Endodermal cell (in vitro differentiated cells): Measurements from ENCODE around the gene ATP2B3. TPM values are rescaled to one million over a fixed set of nuclear protein-coding genes. Genes with fewer than 3 reads are reported as not detected.

Source experiments
- DNase-seq: peaks from one replicate; pipeline ENCODE4 v3.0.0-alpha.2; 2017
- H3K27ac ChIP-seq: 2 replicates; pipeline ENCODE4 v1.5.1; 2013; ENCODE audit warnings: mild to moderate bottlenecking, low read depth, low read length, moderate library complexity
- H3K27me3 ChIP-seq: 2 replicates; pipeline ENCODE4 v1.6.1; 2013; ENCODE audit warnings: mild to moderate bottlenecking, low read length, moderate library complexity; ENCODE audit not compliant: insufficient read depth, control insufficient read depth, poor library complexity, severe bottlenecking
- H3K36me3 ChIP-seq: 2 replicates; pipeline ENCODE4 v1.7.0; 2013; ENCODE audit warnings: mild to moderate bottlenecking, low read length, moderate library complexity; ENCODE audit not compliant: control insufficient read depth, insufficient read depth
- H3K4me1 ChIP-seq: one replicate; pipeline ENCODE4 v1.7.0; 2013; ENCODE audit warnings: low read length; ENCODE audit not compliant: control insufficient read depth, insufficient read depth
- H3K4me3 ChIP-seq: 2 replicates; pipeline ENCODE4 v1.5.1; 2013; ENCODE audit warnings: mild to moderate bottlenecking, low read length, moderate library complexity
- H3K9ac ChIP-seq: 2 replicates; pipeline ENCODE4 v1.6.1; 2013; ENCODE audit warnings: mild to moderate bottlenecking, low read length, moderate library complexity; ENCODE audit not compliant: poor library complexity, severe bottlenecking; ENCODE audit errors: extremely low read depth
- H3K9me3 ChIP-seq: 2 replicates; pipeline ENCODE4 v1.6.1; 2013; ENCODE audit warnings: mild to moderate bottlenecking, low read length, moderate library complexity; ENCODE audit not compliant: control insufficient read depth
- H3K27ac Mint-ChIP-seq: 2 replicates; pipeline ENCODE4 v1.8.0; 2020; ENCODE audit warnings: mixed read lengths
- H3K27me3 Mint-ChIP-seq: 2 replicates; pipeline ENCODE4 v1.8.0; 2021; ENCODE audit warnings: mild to moderate bottlenecking, mixed read lengths; ENCODE audit not compliant: insufficient read depth
- H3K36me3 Mint-ChIP-seq: 2 replicates; pipeline ENCODE4 v1.8.0; 2020; ENCODE audit warnings: low read depth, mixed read lengths
- H3K4me1 Mint-ChIP-seq: 2 replicates; pipeline ENCODE4 v1.8.0; 2020; ENCODE audit warnings: mixed read lengths
- H3K4me3 Mint-ChIP-seq: 2 replicates; pipeline ENCODE4 v1.8.0; 2020; ENCODE audit warnings: mild to moderate bottlenecking, moderate library complexity, mixed read lengths
- H3K9me3 Mint-ChIP-seq: 2 replicates; pipeline ENCODE4 v1.8.0; 2020; ENCODE audit warnings: mild to moderate bottlenecking, mixed read lengths
- WGBS, 2 experiments: methylation state at CpG; one replicate each; pipeline versions ENCODE4 v1.1.5 to v1.1.7; 2013; ENCODE audit warnings: missing lambda C conversion rate in 2 of 2, mixed read lengths in 1 of 2; ENCODE audit not compliant: insufficient coverage in 1 of 2, insufficient read length in 1 of 2; 5-methylcytosine and 5-hydroxymethylcytosine counted together
- total RNA-seq, 2 donors: library from RNA; stranded (reverse); fragmentation: NEBNext Ultra II Directional in 1 of 2; extraction: Animal tissue kit (Norgen Biotek cat#: 25700) in 1 of 2; gene quantifications; 2 replicates in 1 of 2; 3 replicates in 1 of 2; pipeline ENCODE4 v1.2.1, GENCODE V29; 2021
- TF ChIP-seq, protein P1 (sequence below): fragments of 200-600 bp; sonication (generic); conservative IDR thresholded peaks from 2 replicates; pipeline ENCODE4 v1.5.0; 2021; ENCODE audit warnings: antibody characterized with exemption, mild to moderate bottlenecking

ATP2B3 gene
- total RNA-seq, 2 donors from 2014 or later: not detected

DNA sequence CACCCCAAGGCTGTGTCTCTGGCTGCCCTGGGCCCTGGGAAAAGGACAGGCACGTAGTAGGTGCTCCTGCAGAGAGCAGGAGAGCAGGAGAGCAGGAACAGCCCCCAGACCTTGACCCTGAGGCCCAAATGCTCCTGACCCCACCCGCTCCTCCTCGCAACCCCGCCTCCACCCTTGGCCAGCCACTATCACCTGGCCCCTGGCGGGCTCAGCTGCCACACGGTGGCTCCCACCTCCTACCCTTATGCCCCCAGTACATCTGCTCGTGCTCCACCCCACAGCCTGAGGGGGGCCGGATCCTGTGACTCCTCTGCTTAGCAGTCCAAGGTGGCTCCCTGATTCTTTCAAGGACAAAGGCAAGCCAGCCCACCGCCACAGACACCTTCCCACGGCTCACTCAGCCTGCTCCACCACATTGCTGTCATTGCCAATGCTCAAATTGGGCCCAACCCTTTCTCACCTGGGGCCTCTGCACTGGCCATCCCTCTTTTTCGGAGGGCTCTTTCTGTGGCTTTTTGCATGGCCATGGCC lies 41.6 kb upstream of the ATP2B3 start:
- Mint-ChIP-seq H3K27ac (no peak overlapping the region), H3K9me3 (peaks cover 44% of the 10 kb centered on the region), H3K27me3 (peaks cover 19% of the 10 kb centered on the region), H3K36me3 (no peaks in the 10 kb centered on the region), H3K4me3 (no peak overlapping the region), H3K4me1 (peaks cover 2% of the 10 kb centered on the region)
- Histone ChIP-seq H3K9ac (no peak overlapping the region), H3K4me3 (no peak overlapping the region), H3K27ac (no peak overlapping the region), H3K27me3 (peaks cover 9% of the 10 kb centered on the region), H3K9me3 (no peaks in the 10 kb centered on the region), H3K4me1 (no peaks in the 10 kb centered on the region), H3K36me3 (no peaks in the 10 kb centered on the region)
- TF ChIP-seq, protein P1, sequence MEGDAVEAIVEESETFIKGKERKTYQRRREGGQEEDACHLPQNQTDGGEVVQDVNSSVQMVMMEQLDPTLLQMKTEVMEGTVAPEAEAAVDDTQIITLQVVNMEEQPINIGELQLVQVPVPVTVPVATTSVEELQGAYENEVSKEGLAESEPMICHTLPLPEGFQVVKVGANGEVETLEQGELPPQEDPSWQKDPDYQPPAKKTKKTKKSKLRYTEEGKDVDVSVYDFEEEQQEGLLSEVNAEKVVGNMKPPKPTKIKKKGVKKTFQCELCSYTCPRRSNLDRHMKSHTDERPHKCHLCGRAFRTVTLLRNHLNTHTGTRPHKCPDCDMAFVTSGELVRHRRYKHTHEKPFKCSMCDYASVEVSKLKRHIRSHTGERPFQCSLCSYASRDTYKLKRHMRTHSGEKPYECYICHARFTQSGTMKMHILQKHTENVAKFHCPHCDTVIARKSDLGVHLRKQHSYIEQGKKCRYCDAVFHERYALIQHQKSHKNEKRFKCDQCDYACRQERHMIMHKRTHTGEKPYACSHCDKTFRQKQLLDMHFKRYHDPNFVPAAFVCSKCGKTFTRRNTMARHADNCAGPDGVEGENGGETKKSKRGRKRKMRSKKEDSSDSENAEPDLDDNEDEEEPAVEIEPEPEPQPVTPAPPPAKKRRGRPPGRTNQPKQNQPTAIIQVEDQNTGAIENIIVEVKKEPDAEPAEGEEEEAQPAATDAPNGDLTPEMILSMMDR: no peak
- DNase-seq: no peak
- 89% methylated on average over 11 of the region's 11 CpGs; no CpG with 5 or more reads in 1 of the 2 experiments for WGBS, 2 experiments

DNA sequence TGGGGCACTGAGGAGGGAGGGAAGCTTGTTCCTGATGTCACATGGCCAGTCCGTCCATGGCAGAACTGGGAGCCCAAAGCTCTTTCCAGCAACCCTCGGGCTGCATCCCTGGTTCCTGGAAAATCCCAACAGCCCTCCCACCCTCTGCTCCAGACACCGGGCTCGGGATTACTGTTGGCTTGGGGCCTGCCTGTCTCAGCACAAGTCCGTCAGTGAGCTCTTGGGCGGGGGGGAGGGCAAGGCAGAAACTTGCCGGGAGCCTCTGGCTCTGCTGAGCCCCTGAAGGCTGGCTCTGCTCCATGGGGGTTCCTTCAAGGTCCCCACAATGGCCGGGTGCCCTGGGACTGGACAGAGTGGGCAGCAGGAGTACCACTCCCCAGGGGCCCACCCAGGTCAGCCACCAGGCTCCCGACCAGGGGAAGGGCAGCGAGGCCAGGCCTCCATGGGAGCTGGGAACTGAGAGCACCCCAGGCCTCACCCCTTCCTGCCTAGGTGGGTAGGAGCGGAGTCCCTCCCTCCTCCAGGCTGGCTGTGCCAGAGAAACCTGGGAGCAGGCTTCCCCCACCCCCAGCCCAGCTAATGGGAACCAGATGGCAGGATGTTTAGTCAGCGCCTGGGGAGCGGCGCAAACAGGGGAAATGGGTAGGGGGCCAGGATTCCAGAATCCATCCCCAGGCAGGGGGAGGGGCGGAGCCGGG lies 40.6 kb upstream of the ATP2B3 start:
- H3K36me3 Mint-ChIP-seq: no peaks in the 10 kb centered on the region
- TF ChIP-seq, protein P1: no peak
- H3K27me3 ChIP-seq: peaks cover 9% of the 10 kb centered on the region
- H3K27ac ChIP-seq: no peak overlapping the region
- H3K36me3 ChIP-seq: no peaks in the 10 kb centered on the region
- H3K27ac Mint-ChIP-seq: no peak overlapping the region
- no peak overlapping the region for H3K4me3 ChIP-seq
- H3K9me3 ChIP-seq: no peaks in the 10 kb centered on the region
- H3K4me3 Mint-ChIP-seq: no peak overlapping the region
- H3K4me1 Mint-ChIP-seq: peaks cover 2% of the 10 kb centered on the region
- H3K4me1 ChIP-seq: no peaks in the 10 kb centered on the region
- peaks cover 36% of the 10 kb centered on the region for H3K9me3 Mint-ChIP-seq
- DNase-seq: no peak
- WGBS, 2 experiments: 83% methylated on average over 13 of the region's 16 CpGs; no CpG with 5 or more reads in 1 of the 2 experiments
- no peak overlapping the region for H3K9ac ChIP-seq
- H3K27me3 Mint-ChIP-seq: peaks cover 19% of the 10 kb centered on the region

DNA sequence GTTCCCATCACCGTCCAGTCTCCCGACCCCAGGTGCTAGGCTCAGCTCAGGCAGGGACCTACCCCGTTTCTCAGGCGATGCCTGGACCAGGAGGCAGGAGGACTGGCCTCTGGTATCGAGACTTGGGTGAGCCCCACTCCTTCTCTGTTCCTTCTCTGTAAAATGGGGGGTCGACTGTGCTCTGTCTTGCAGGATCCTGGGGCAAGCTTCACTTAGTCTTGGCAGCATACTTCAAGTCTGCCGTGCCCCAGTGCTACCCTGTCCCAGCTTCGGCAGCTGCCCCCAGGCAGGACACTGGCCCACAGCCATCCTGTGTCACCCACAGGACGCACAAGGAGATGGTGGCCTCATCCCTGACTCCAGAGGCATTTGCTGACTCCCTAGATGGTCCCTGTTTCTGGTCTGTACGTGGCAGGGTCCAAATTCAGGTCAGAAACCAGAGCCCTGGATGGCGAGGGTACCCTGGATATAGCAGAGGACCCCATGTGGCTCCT lies 40.0 kb upstream of the ATP2B3 start:
- Mint-ChIP-seq H3K4me3 (no peak overlapping the region), H3K4me1 (peaks cover 2% of the 10 kb centered on the region), H3K36me3 (no peaks in the 10 kb centered on the region), H3K27me3 (peaks cover 19% of the 10 kb centered on the region), H3K9me3 (peaks cover 36% of the 10 kb centered on the region), H3K27ac (no peak overlapping the region)
- WGBS, 2 experiments: 78 to 86% methylated on average over 7 to 11 of the region's 11 CpGs
- H3K27ac ChIP-seq: no peak overlapping the region
- H3K4me1 ChIP-seq: no peaks in the 10 kb centered on the region
- no peak for DNase-seq
- no peaks in the 10 kb centered on the region for H3K9me3 ChIP-seq
- no peak overlapping the region for H3K9ac ChIP-seq
- peaks cover 9% of the 10 kb centered on the region for H3K27me3 ChIP-seq
- TF ChIP-seq, protein P1: no peak
- no peak overlapping the region for H3K4me3 ChIP-seq
- H3K36me3 ChIP-seq: no peaks in the 10 kb centered on the region
